Neural cell (in vitro differentiated cells): ENCODE data around the gene ABHD17B. TPM values are rescaled to one million over a fixed set of nuclear protein-coding genes. Genes with fewer than 3 reads are reported as not detected.
"Not testable (repeated sequence)": the region's sequence is repeated elsewhere in the genome, so short reads cannot be mapped to it uniquely, and the experiment has no call there.

Experiments used
- H2AFZ ChIP-seq: fragments of 200-600, 300-800 bp; sonication (generic), shearing (Covaris generic); 2 replicates; pipeline ENCODE4 v1.6.0; 2014; ENCODE audit warnings: low read depth, mild to moderate bottlenecking, antibody characterized with exemption, low read length, moderate library complexity
- H3F3A ChIP-seq: fragments of 200-600 bp; shearing (Covaris generic); 2 replicates; pipeline ENCODE4 v1.6.1; 2016; ENCODE audit warnings: mild to moderate bottlenecking, moderate library complexity, mixed read lengths, antibody characterized with exemption, low read length; ENCODE audit not compliant: insufficient read depth, poor library complexity, severe bottlenecking
- H3K27ac ChIP-seq: fragments of 200-600, 300-800 bp; sonication (generic), shearing (Covaris generic); 2 replicates; pipeline ENCODE4 v1.5.1; 2014; ENCODE audit warnings: mild to moderate bottlenecking, low read length, moderate library complexity
- H3K27me3 ChIP-seq: fragments of 300-800, 200-600 bp; sonication (generic), shearing (Covaris generic); 2 replicates; pipeline ENCODE4 v1.6.0; 2014; ENCODE audit warnings: mild to moderate bottlenecking, low read depth, low read length, moderate library complexity; ENCODE audit not compliant: insufficient read depth
- H3K36me3 ChIP-seq: fragments of 300-800, 200-600 bp; sonication (generic), shearing (Covaris generic); 2 replicates; pipeline ENCODE4 v1.5.1; 2014; ENCODE audit warnings: mild to moderate bottlenecking, antibody characterized with exemption, low read length, moderate library complexity; ENCODE audit not compliant: insufficient read depth
- H3K4me2 ChIP-seq: fragments of 300-800, 200-600 bp; sonication (generic), shearing (Covaris generic); 2 replicates; pipeline ENCODE4 v1.6.0; 2014; ENCODE audit warnings: mild to moderate bottlenecking, low read length
- H3K4me3 ChIP-seq: fragments of 300-800, 200-600 bp; sonication (generic), shearing (Covaris generic); 2 replicates; pipeline ENCODE4 v1.5.1; 2014; ENCODE audit warnings: mild to moderate bottlenecking, low read length, moderate library complexity
- H3K79me2 ChIP-seq: fragments of 200-600 bp; shearing (Covaris generic); replicated peaks from 2 replicates; pipeline ENCODE4 v1.6.0; 2014; ENCODE audit warnings: mild to moderate bottlenecking, low read length, moderate library complexity; ENCODE audit not compliant: insufficient read depth
- H3K9ac ChIP-seq: fragments of 300-800, 200-600 bp; sonication (generic), shearing (Covaris generic); 2 replicates; pipeline ENCODE4 v1.6.1; 2016; ENCODE audit warnings: mild to moderate bottlenecking, low read length, mixed read lengths
- H3K9me2 ChIP-seq: fragments of 200-600 bp; shearing (Covaris generic); 2 replicates; pipeline ENCODE4 v1.6.1; 2016; ENCODE audit warnings: mild to moderate bottlenecking, low read length, mixed read lengths; ENCODE audit not compliant: insufficient read depth
- H3K9me3 ChIP-seq: fragments of 200-600, 300-800 bp; sonication (generic), shearing (Covaris generic); 2 replicates; pipeline ENCODE4 v1.6.1; 2016; ENCODE audit warnings: mild to moderate bottlenecking, mixed run types, low read length, moderate library complexity, mixed read lengths
- H4K20me1 ChIP-seq: fragments of 200-600 bp; shearing (Covaris generic); 2 replicates; pipeline ENCODE4 v1.6.1; 2016; ENCODE audit warnings: mild to moderate bottlenecking, mixed run types; ENCODE audit not compliant: insufficient read depth
- EP300 ChIP-seq: fragments of 450-650 bp; conservative IDR thresholded peaks from 2 replicates; pipeline ENCODE4 v1.6.1; 2014; ENCODE audit warnings: antibody characterized with exemption, mild to moderate bottlenecking, moderate library complexity; ENCODE audit not compliant: poor library complexity, severe bottlenecking
- EZH2 ChIP-seq: fragments of 200-600, 300-800 bp; shearing (Covaris generic), sonication (generic); IDR thresholded peaks from 2 replicates; pipeline ENCODE4 v1.6.1; 2014; ENCODE audit warnings: antibody characterized with exemption, low read length, borderline replicate concordance, mild to moderate bottlenecking; ENCODE audit not compliant: insufficient read depth, poor library complexity, severe bottlenecking
- MXI1 ChIP-seq: fragments of 450-650 bp; conservative IDR thresholded peaks from 2 replicates; pipeline ENCODE4 v1.6.1; 2014; ENCODE audit warnings: antibody characterized with exemption, mild to moderate bottlenecking; ENCODE audit not compliant: poor library complexity, severe bottlenecking
- POLR2AphosphoS5 ChIP-seq: IDR thresholded peaks from 2 replicates; pipeline ENCODE4 v1.6.1; 2012
- RAD21 ChIP-seq: fragments of 450-650 bp; conservative IDR thresholded peaks from 2 replicates; pipeline ENCODE4 v1.6.1; 2014; ENCODE audit warnings: antibody characterized with exemption, mild to moderate bottlenecking, moderate library complexity
- SMC3 ChIP-seq: fragments of 450-650 bp; conservative IDR thresholded peaks from 2 replicates; pipeline ENCODE4 v1.6.1; 2014; ENCODE audit warnings: antibody characterized with exemption, mild to moderate bottlenecking, moderate library complexity; ENCODE audit not compliant: poor library complexity
- TAF1 ChIP-seq: IDR thresholded peaks from 2 replicates; pipeline ENCODE4 v1.6.1; 2012; ENCODE audit warnings: low read depth
- polyA plus RNA-seq: library from polyadenylated mRNA; depleted of rRNA; stranded (reverse); fragments of >200 nt; gene quantifications from 2 replicates; pipeline ENCODE4 v1.2.3, GENCODE V29; 2014
- TF ChIP-seq, protein P1 (sequence below): fragments of 450-650 bp; IDR thresholded peaks from 2 replicates; pipeline ENCODE4 v1.5.1; 2014; ENCODE audit warnings: antibody characterized with exemption, mild to moderate bottlenecking, moderate library complexity; ENCODE audit not compliant: poor library complexity, severe bottlenecking
- TF ChIP-seq, protein P2 (sequence below): IDR thresholded peaks from 2 replicates; pipeline ENCODE4 v1.6.1; 2012; ENCODE audit warnings: borderline replicate concordance

Gene ABHD17B
- polyA plus RNA-seq, 1 donor from 2014 or later, result 53.0 TPM

DNA sequence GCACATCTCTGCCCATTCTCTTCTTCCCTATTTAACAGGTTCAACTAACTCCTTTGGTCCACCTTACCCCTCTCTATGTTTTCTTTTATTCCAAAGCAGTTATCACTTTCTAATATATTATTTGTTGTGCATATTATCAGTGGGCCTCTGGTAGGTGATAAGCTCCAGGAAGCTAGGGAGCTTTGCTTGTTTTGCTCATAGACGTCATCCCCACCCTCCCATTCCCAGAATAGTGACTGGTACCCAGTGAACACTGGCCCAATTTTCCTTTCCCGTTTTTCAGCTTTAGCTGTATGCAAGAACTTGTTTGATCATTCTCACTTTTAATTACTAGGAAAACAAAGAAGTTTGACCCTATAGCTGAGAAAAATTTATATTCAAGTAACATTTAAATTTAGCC lies 6.9 kb downstream of the ABHD17B start:
- Histone ChIP-seq H3K9me2 (no peaks in the 10 kb centered on the region), H3F3A (no peaks in the 10 kb centered on the region), H3K9me3 (no peaks in the 10 kb centered on the region), H3K4me2 (no peak overlapping the region), H4K20me1 (peaks cover 3% of the 10 kb centered on the region), H2AFZ (no peak overlapping the region), H3K79me2 (peaks cover 94% of the 10 kb centered on the region), H3K4me3 (no peak overlapping the region), H3K9ac (no peak overlapping the region), H3K36me3 (no peaks in the 10 kb centered on the region), H3K27ac (no peak overlapping the region), H3K27me3 (no peaks in the 10 kb centered on the region)
- TF ChIP-seq SMC3 (no peak), EZH2 (no peak), EP300 (no peak), RAD21 (no peak), MXI1 (no peak), POLR2AphosphoS5 (no peak), TAF1 (no peak)
- TF ChIP-seq, protein P1, sequence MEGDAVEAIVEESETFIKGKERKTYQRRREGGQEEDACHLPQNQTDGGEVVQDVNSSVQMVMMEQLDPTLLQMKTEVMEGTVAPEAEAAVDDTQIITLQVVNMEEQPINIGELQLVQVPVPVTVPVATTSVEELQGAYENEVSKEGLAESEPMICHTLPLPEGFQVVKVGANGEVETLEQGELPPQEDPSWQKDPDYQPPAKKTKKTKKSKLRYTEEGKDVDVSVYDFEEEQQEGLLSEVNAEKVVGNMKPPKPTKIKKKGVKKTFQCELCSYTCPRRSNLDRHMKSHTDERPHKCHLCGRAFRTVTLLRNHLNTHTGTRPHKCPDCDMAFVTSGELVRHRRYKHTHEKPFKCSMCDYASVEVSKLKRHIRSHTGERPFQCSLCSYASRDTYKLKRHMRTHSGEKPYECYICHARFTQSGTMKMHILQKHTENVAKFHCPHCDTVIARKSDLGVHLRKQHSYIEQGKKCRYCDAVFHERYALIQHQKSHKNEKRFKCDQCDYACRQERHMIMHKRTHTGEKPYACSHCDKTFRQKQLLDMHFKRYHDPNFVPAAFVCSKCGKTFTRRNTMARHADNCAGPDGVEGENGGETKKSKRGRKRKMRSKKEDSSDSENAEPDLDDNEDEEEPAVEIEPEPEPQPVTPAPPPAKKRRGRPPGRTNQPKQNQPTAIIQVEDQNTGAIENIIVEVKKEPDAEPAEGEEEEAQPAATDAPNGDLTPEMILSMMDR, result no peak
- TF ChIP-seq, protein P2, sequence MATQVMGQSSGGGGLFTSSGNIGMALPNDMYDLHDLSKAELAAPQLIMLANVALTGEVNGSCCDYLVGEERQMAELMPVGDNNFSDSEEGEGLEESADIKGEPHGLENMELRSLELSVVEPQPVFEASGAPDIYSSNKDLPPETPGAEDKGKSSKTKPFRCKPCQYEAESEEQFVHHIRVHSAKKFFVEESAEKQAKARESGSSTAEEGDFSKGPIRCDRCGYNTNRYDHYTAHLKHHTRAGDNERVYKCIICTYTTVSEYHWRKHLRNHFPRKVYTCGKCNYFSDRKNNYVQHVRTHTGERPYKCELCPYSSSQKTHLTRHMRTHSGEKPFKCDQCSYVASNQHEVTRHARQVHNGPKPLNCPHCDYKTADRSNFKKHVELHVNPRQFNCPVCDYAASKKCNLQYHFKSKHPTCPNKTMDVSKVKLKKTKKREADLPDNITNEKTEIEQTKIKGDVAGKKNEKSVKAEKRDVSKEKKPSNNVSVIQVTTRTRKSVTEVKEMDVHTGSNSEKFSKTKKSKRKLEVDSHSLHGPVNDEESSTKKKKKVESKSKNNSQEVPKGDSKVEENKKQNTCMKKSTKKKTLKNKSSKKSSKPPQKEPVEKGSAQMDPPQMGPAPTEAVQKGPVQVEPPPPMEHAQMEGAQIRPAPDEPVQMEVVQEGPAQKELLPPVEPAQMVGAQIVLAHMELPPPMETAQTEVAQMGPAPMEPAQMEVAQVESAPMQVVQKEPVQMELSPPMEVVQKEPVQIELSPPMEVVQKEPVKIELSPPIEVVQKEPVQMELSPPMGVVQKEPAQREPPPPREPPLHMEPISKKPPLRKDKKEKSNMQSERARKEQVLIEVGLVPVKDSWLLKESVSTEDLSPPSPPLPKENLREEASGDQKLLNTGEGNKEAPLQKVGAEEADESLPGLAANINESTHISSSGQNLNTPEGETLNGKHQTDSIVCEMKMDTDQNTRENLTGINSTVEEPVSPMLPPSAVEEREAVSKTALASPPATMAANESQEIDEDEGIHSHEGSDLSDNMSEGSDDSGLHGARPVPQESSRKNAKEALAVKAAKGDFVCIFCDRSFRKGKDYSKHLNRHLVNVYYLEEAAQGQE, result no peak

DNA sequence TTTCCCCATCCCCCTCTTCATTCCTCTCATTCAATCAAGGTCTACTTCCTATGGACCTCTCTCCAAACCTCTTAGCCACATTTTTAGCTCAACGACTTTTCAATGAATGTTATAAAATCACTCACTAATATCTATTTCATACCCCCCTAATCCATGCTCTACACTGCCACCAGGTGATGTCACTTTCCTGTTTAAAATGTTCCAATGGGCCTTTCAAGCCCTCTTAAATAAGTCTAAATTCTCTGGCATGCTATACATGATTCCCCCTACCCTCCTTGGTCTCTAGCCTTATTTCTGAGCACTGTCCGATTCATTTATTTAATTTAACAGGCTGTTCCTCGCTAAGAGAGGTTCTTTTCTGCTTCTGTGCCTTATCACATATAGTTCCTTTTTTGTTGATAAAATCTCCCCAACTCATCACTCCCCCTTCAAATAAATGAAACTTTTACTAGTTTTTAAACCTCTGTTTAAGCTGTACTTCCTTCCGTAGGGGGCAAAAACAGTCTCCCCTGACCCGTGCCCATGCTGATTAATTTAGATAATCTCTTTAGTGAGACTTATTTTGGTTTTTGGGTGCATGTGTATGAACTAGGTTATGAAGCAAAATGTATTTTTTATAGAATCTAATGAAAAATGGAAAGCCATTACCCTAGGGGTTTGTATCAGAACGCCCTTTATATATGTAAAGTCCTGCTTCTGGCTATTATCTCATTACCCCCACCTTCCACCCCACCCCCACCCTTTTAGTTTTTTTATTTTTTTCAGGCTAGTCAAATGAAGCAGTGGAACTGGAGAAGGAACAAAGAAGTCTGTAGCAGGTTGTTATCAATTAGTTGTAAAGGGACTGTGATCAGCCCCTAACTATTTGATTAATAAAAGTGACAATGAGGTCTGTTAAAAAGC lies 9.0 kb downstream of the ABHD17B start:
- H3K79me2 ChIP-seq, result peaks cover 90% of the 10 kb centered on the region
- no peak overlapping the region for H2AFZ ChIP-seq
- H3K9me2 ChIP-seq, result no peaks in the 10 kb centered on the region
- no peaks in the 10 kb centered on the region for H3K9me3 ChIP-seq
- no peak overlapping the region for H3K9ac ChIP-seq
- H3K4me2 ChIP-seq, result no peak overlapping the region
- no peaks in the 10 kb centered on the region for H4K20me1 ChIP-seq
- H3F3A ChIP-seq, result no peaks in the 10 kb centered on the region
- no peak overlapping the region for H3K27ac ChIP-seq
- H3K36me3 ChIP-seq, result no peaks in the 10 kb centered on the region
- no peaks in the 10 kb centered on the region for H3K27me3 ChIP-seq
- no peak overlapping the region for H3K4me3 ChIP-seq
- no peak for TF ChIP-seq EZH2
- TF ChIP-seq EP300, result no peak
- TF ChIP-seq, protein P2, result no peak
- TF ChIP-seq RAD21, result no peak
- TF ChIP-seq MXI1, result no peak
- TF ChIP-seq TAF1, result no peak
- TF ChIP-seq, protein P1, result no peak
- no peak for TF ChIP-seq POLR2AphosphoS5
- no peak for TF ChIP-seq SMC3

DNA sequence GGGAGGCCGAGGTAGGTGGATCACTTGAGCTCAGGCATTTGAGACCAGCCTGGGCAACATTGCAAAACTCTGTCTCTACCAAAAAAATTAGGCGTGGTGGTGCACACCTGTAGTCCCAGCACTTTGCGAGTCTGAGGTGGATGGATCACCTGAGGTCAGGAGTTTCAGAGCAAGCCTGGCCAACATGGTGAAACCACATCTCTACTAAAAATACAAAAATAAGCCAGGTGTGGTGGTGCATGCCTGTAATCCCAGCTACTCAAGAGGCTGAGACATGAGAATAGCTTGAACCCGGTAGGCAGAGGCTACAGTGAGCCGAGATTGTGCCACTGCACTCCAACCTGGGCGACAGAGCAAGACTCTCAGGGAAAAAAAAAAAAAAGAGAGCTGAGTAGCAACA lies 12.2 kb downstream of the ABHD17B start:
- not testable (repeated sequence) for H3K9me3 ChIP-seq, H3K27me3 ChIP-seq, H3K27ac ChIP-seq, H3K4me3 ChIP-seq, H3F3A ChIP-seq, H4K20me1 ChIP-seq, H3K36me3 ChIP-seq, H3K9me2 ChIP-seq, H3K4me2 ChIP-seq, H3K9ac ChIP-seq, H2AFZ ChIP-seq
- H3K79me2 ChIP-seq, result peaks cover 90% of the 10 kb centered on the region
